GM12878 (cell line): ENCODE measurements around the gene NECTIN2. TPM values are rescaled to one million over a fixed set of nuclear protein-coding genes. Genes with fewer than 3 reads are reported as not detected.

ENCODE experiments used
- ATAC-seq: fragments of 200-7000 bp; cut with Tn5 transposase; 3 replicates; pipeline ENCODE4 v1.9.1; 2020; ENCODE audit warnings: mild to moderate bottlenecking, moderate library complexity
- BruUV-seq: library from RNA; stranded (reverse); fragments of 400-500 nt; replicated peaks from 2 replicates; lab custom pipeline; 2021; lab: Mats Ljungman, UMichigan
- CTCF ChIA-PET: fragments of 300-600 bp; sonication (Branson Sonifier 250); formaldehyde crosslinking; extraction: SDS; loops from one replicate; lab custom pipeline; 2021; ENCODE audit warnings: inconsistent platforms; lab: Yijun Ruan, JAX
- POLR2A ChIA-PET: fragments of 350-600 bp; formaldehyde crosslinking; extraction: SDS; loops from one replicate; lab custom pipeline; 2021; ENCODE audit warnings: inconsistent platforms; lab: Charles Lee
- RAD21 ChIA-PET: fragments of 300-600 bp; sonication (Branson Sonifier 250); formaldehyde crosslinking; loops from one replicate; lab custom pipeline; 2023; ENCODE audit warnings: antibody characterized with exemption; ENCODE audit not compliant: unreplicated experiment; lab: Charles Lee
- SMC1A ChIA-PET: fragments of 300-600 bp; sonication (Branson Sonifier 250); formaldehyde crosslinking; loops from one replicate; lab custom pipeline; 2023; ENCODE audit not compliant: unreplicated experiment, uncharacterized antibody; lab: Charles Lee
- DNase-seq: peaks from one replicate; pipeline ENCODE4 v3.0.0-alpha.2; 2011; ENCODE audit warnings: low read depth, low spot score
- FAIRE-seq: peaks from 3 replicates; lab custom pipeline; 2011; peaks lifted over from hg19 to GRCh38; lab: Jason Lieb, UNC
- H2AFZ ChIP-seq: 2 replicates; pipeline ENCODE4 v1.6.0; 2011; ENCODE audit warnings: low read depth, low read length, control low read depth; ENCODE audit not compliant: control insufficient read depth
- H3K27ac ChIP-seq: 2 replicates; pipeline ENCODE4 v1.5.1; 2011; ENCODE audit warnings: control low read depth; ENCODE audit not compliant: control insufficient read depth, insufficient read depth
- H3K27me3 ChIP-seq, 2 experiments: replicated peaks in 1 of 2; 2 replicates each; pipeline versions ENCODE4 v1.6.0 to v1.6.1; 2011; ENCODE audit warnings: low read length in 1 of 2; ENCODE audit not compliant: control insufficient read depth in 2 of 2, insufficient read depth in 2 of 2
- H3K36me3 ChIP-seq, 2 experiments: 2 replicates each; pipeline ENCODE4 v1.5.1; 2011; ENCODE audit warnings: low read length in 1 of 2; ENCODE audit not compliant: control insufficient read depth in 2 of 2, insufficient read depth in 2 of 2
- H3K4me1 ChIP-seq: 2 replicates; pipeline ENCODE4 v1.6.1; 2011; ENCODE audit warnings: mild to moderate bottlenecking, low read length, moderate library complexity, mixed read lengths; ENCODE audit not compliant: control insufficient read depth, insufficient read depth
- H3K4me2 ChIP-seq: 2 replicates; pipeline ENCODE4 v1.6.0; 2011; ENCODE audit warnings: control low read depth; ENCODE audit not compliant: control insufficient read depth, insufficient read depth
- H3K4me3 ChIP-seq: fragments of 200-600 bp; sonication (generic); 2 replicates; pipeline ENCODE4 v1.5.1; 2016
- H3K79me2 ChIP-seq: 2 replicates; pipeline ENCODE4 v1.6.0; 2011; ENCODE audit warnings: low read length; ENCODE audit not compliant: control insufficient read depth, insufficient read depth
- H3K9ac ChIP-seq: 2 replicates; pipeline ENCODE4 v1.8.0; 2011; ENCODE audit warnings: low read length, control low read depth, mixed read lengths; ENCODE audit not compliant: control insufficient read depth, insufficient read depth
- H3K9me3 ChIP-seq: replicated peaks from 3 replicates; pipeline ENCODE4 v1.5.1; 2011; ENCODE audit warnings: mild to moderate bottlenecking, low read length; ENCODE audit not compliant: control insufficient read depth, insufficient read depth
- H4K20me1 ChIP-seq: 2 replicates; pipeline ENCODE4 v1.6.0; 2011; ENCODE audit not compliant: control insufficient read depth, insufficient read depth
- CBX5 ChIP-seq: sonication (generic); IDR thresholded peaks from 2 replicates; pipeline ENCODE4 v1.6.1; 2016; ENCODE audit warnings: low read depth, moderate library complexity, mild to moderate bottlenecking, inconsistent platforms
- CHD1 ChIP-seq: IDR thresholded peaks from 2 replicates; pipeline ENCODE4 v1.6.1; 2012; ENCODE audit warnings: low read depth, low read length, improper control_type of control experiment
- DPF2 ChIP-seq: fragments of 450-650 bp; IDR thresholded peaks from 2 replicates; pipeline ENCODE4 v1.6.1; 2017; ENCODE audit warnings: mild to moderate bottlenecking
- IKZF1 ChIP-seq: fragments of 450-650 bp; conservative IDR thresholded peaks from 2 replicates; pipeline ENCODE4 v1.6.1; 2017; ENCODE audit warnings: antibody characterized with exemption, mild to moderate bottlenecking
- JUNB ChIP-seq: IDR thresholded peaks from 2 replicates; pipeline ENCODE4 v1.6.1; 2016; ENCODE audit warnings: antibody characterized with exemption, mild to moderate bottlenecking
- MXI1 ChIP-seq: fragments of 150-350 bp; IDR thresholded peaks from 2 replicates; pipeline ENCODE4 v1.6.1; 2011; ENCODE audit warnings: low read depth, mild to moderate bottlenecking, inconsistent platforms, low read length, improper control_type of control experiment
- MYB ChIP-seq: fragments of 150-350 bp; IDR thresholded peaks from 2 replicates; pipeline ENCODE4 v1.6.1; 2014; ENCODE audit warnings: mild to moderate bottlenecking, low read depth, low read length, borderline replicate concordance
- RBBP5 ChIP-seq: fragments of 200-600 bp; sonication (generic); conservative IDR thresholded peaks from 2 replicates; pipeline ENCODE4 v1.6.1; 2016
- RFX5 ChIP-seq: IDR thresholded peaks from 2 replicates; pipeline ENCODE4 v1.6.1; 2011; ENCODE audit warnings: low read depth, low read length, improper control_type of control experiment
- SMC3 ChIP-seq: IDR thresholded peaks from 2 replicates; pipeline ENCODE4 v1.6.1; 2011; ENCODE audit warnings: low read length, improper control_type of control experiment, borderline replicate concordance
- STAT1 ChIP-seq: fragments of 450-650 bp; conservative IDR thresholded peaks from 2 replicates; pipeline ENCODE4 v1.6.1; 2014; ENCODE audit warnings: antibody characterized with exemption, mild to moderate bottlenecking
- TCF3 ChIP-seq: IDR thresholded peaks from 2 replicates; pipeline ENCODE4 v1.6.1; 2012; ENCODE audit warnings: low read depth, mild to moderate bottlenecking, low read length, borderline replicate concordance; ENCODE audit not compliant: insufficient read depth
- ZSCAN29 ChIP-seq: fragments of 450-650 bp; IDR thresholded peaks from 2 replicates; pipeline ENCODE4 v1.6.1; 2017; ENCODE audit warnings: mild to moderate bottlenecking, moderate library complexity
- ZZZ3 ChIP-seq: IDR thresholded peaks from 2 replicates; pipeline ENCODE4 v1.6.1; 2011; ENCODE audit warnings: low read depth; ENCODE audit not compliant: control insufficient read depth, insufficient read length
- WGBS: methylation state at CpG from one replicate; pipeline ENCODE4 v1.1.6; 2016; ENCODE audit warnings: low lambda C conversion rate; ENCODE audit not compliant: insufficient replicate concordance, insufficient coverage; ENCODE audit errors: missing lambda C conversion rate; 5-methylcytosine and 5-hydroxymethylcytosine counted together
- in situ Hi-C: fragments of 300-500 bp; cut with MboI; formaldehyde crosslinking; loops from 9 replicates; pipeline ENCODE4 v1.14.3; 2018; ENCODE audit warnings: mixed read lengths
- intact Hi-C: fragments of 100-400 bp; cut with micrococcal nuclease; formaldehyde crosslinking; loops from one replicate; pipeline ENCODE4 v1.14.2; 2022; ENCODE audit not compliant: unreplicated experiment
- polyA plus RNA-seq, 11 experiments: library from polyadenylated mRNA; depleted of rRNA in 4 of 11; unstranded in 6 of 11; stranded (reverse) in 5 of 11; fragments of >200 nt; fragmentation: Nextera tagmentation in 4 of 11; fragmentation: Illumina TruSeq in 1 of 11; extraction: Ambion mirVana in 4 of 11; extraction: Trizol in 1 of 11; gene quantifications; 1 replicate in 1 of 11; 2 replicates in 10 of 11; pipeline versions ENCODE4 v1.2.1 to v1.2.3, GENCODE V29; 2011 to 2016; ENCODE audit warnings: inconsistent platforms in 2 of 11, missing spikeins in 2 of 11, low read depth in 1 of 11
- total RNA-seq, 4 experiments: library from RNA; depleted of rRNA in 3 of 4; stranded (reverse); fragments of >200 nt in 3 of 4; fragmentation: Illumina TruSeq in 1 of 4; extraction: Trizol in 1 of 4; gene quantifications; 2 replicates each; pipeline versions ENCODE4 v1.2.1 to v1.2.3, GENCODE V29; 2013 to 2021
- TF ChIP-seq, protein P1 (sequence below): IDR thresholded peaks from 2 replicates; pipeline ENCODE4 v1.6.1; 2012; ENCODE audit warnings: low read depth, low read length, improper control_type of control experiment
- TF ChIP-seq, protein P2 (sequence below): fragments of 450-650 bp; IDR thresholded peaks from 2 replicates; pipeline ENCODE4 v1.6.1; 2016; ENCODE audit warnings: mild to moderate bottlenecking, moderate library complexity, borderline replicate concordance
- TF ChIP-seq, protein P3 (sequence below): fragments of 150-350 bp; IDR thresholded peaks from 2 replicates; pipeline ENCODE4 v1.6.1; 2014; ENCODE audit warnings: mild to moderate bottlenecking, low read depth, low read length

The NECTIN2 gene
- total and polyA plus RNA-seq, 10 of the 15 experiments (the other 5 are each of a cell fraction or from before 2014, with no cell fraction given) = 0.05 to 0.36 (median 0.26) TPM; not detected in 5

DNA sequence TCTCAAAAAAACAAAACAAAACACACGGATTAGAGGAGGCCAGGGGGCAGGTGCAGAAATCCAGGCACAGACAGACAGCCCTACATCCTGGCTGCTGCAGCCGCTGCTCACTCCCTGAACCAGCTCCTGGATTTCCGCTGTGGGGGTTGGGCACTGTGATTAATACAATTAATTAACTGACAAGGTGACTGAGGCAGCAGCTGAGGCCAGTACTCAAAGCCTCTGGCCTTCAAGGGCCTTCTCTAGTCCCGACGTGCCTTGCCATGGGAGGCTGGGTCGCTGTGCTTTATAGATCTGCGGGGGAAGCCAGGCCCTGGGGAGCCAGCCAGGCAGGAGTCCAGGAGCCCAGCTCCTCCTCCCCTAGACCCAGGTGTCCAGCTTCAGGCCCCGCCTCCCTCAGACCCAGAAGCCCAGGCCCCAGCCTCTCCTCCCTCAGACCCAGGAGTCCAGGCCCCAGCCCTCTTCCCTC lies 4.6 kb downstream of the NECTIN2 start:
- no peaks in the 10 kb centered on the region for H4K20me1 ChIP-seq
- no peak overlapping the region for H3K4me3 ChIP-seq
- BruUV-seq = no TSS peak
- no peak overlapping the region for H2AFZ ChIP-seq
- H3K79me2 ChIP-seq = no peaks in the 10 kb centered on the region
- H3K27me3 ChIP-seq = peaks cover 9 to 11% of the 10 kb centered on the region in 2 experiments
- in situ Hi-C loops = no loop called here
- H3K4me2 ChIP-seq = no peak overlapping the region
- ATAC-seq = no peak
- ChIA-PET RAD21 (no interaction called here), SMC1A (no interaction called here), CTCF (no interaction called here), POLR2A (no interaction called here)
- no peak for FAIRE-seq
- no peak overlapping the region for H3K9ac ChIP-seq
- H3K36me3 ChIP-seq = no peaks in the 10 kb centered on the region
- no peak for DNase-seq
- H3K9me3 ChIP-seq = no peaks in the 10 kb centered on the region
- TF ChIP-seq JUNB (no peak), MXI1 (no peak), STAT1 (no peak), CHD1 (no peak), ZZZ3 (no peak), MYB (no peak), ZSCAN29 (no peak), TCF3 (no peak), RFX5 (no peak), CBX5 (no peak), DPF2 (no peak), IKZF1 (no peak), RBBP5 (no peak), SMC3 (no peak)
- TF ChIP-seq, protein P1, sequence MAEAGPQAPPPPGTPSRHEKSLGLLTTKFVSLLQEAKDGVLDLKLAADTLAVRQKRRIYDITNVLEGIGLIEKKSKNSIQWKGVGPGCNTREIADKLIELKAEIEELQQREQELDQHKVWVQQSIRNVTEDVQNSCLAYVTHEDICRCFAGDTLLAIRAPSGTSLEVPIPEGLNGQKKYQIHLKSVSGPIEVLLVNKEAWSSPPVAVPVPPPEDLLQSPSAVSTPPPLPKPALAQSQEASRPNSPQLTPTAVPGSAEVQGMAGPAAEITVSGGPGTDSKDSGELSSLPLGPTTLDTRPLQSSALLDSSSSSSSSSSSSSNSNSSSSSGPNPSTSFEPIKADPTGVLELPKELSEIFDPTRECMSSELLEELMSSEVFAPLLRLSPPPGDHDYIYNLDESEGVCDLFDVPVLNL = no peak
- TF ChIP-seq, protein P2, sequence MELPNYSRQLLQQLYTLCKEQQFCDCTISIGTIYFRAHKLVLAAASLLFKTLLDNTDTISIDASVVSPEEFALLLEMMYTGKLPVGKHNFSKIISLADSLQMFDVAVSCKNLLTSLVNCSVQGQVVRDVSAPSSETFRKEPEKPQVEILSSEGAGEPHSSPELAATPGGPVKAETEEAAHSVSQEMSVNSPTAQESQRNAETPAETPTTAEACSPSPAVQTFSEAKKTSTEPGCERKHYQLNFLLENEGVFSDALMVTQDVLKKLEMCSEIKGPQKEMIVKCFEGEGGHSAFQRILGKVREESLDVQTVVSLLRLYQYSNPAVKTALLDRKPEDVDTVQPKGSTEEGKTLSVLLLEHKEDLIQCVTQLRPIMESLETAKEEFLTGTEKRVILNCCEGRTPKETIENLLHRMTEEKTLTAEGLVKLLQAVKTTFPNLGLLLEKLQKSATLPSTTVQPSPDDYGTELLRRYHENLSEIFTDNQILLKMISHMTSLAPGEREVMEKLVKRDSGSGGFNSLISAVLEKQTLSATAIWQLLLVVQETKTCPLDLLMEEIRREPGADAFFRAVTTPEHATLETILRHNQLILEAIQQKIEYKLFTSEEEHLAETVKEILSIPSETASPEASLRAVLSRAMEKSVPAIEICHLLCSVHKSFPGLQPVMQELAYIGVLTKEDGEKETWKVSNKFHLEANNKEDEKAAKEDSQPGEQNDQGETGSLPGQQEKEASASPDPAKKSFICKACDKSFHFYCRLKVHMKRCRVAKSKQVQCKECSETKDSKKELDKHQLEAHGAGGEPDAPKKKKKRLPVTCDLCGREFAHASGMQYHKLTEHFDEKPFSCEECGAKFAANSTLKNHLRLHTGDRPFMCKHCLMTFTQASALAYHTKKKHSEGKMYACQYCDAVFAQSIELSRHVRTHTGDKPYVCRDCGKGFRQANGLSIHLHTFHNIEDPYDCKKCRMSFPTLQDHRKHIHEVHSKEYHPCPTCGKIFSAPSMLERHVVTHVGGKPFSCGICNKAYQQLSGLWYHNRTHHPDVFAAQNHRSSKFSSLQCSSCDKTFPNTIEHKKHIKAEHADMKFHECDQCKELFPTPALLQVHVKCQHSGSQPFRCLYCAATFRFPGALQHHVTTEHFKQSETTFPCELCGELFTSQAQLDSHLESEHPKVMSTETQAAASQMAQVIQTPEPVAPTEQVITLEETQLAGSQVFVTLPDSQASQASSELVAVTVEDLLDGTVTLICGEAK = no peak
- TF ChIP-seq, protein P3, sequence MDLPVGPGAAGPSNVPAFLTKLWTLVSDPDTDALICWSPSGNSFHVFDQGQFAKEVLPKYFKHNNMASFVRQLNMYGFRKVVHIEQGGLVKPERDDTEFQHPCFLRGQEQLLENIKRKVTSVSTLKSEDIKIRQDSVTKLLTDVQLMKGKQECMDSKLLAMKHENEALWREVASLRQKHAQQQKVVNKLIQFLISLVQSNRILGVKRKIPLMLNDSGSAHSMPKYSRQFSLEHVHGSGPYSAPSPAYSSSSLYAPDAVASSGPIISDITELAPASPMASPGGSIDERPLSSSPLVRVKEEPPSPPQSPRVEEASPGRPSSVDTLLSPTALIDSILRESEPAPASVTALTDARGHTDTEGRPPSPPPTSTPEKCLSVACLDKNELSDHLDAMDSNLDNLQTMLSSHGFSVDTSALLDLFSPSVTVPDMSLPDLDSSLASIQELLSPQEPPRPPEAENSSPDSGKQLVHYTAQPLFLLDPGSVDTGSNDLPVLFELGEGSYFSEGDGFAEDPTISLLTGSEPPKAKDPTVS = no peak
- 24% methylated on average over 8 of the region's 8 CpGs for WGBS
- intact Hi-C loops = no loop called here
- peaks cover under 1% of the 10 kb centered on the region; the same call in 1 of the 2 replicates for H3K4me1 ChIP-seq
- H3K27ac ChIP-seq = no peak overlapping the region
